PC-9 (cell line): ENCODE data around the gene METTL6. TPM values are rescaled to one million over a fixed set of nuclear protein-coding genes. Genes with fewer than 3 reads are reported as not detected.

Source experiments
- BruUV-seq: library from RNA; stranded (reverse); fragments of 400-500 nt; replicated peaks from 2 replicates; lab custom pipeline; 2021; lab: Mats Ljungman, UMichigan
- CTCF ChIA-PET: fragments of 300-600 bp; sonication (Branson Sonifier 250); formaldehyde crosslinking; loops from one replicate; lab custom pipeline; 2022; ENCODE audit warnings: antibody characterized with exemption; lab: Charles Lee
- POLR2A ChIA-PET: fragments of 300-600 bp; sonication (Branson Sonifier 250); formaldehyde crosslinking; loops from one replicate; lab custom pipeline; 2022; ENCODE audit warnings: antibody characterized with exemption; ENCODE audit not compliant: unreplicated experiment; lab: Charles Lee
- DNase-seq, 2 experiments: peaks; one replicate each; pipeline versions ENCODE4 v3.0.0 to v3.0.0-alpha.2; 2015 to 2022; ENCODE audit warnings: mixed read lengths in 1 of 2
- H2AFZ ChIP-seq: fragments of 200-600 bp; sonication (generic); 2 replicates; pipeline ENCODE4 v1.8.1; 2017; ENCODE audit warnings: antibody characterized with exemption
- H3F3A ChIP-seq: fragments of 200-600 bp; sonication (generic); 2 replicates; pipeline ENCODE4 v1.8.1; 2017; ENCODE audit warnings: antibody characterized with exemption, mild to moderate bottlenecking, low read depth; ENCODE audit not compliant: insufficient read depth
- H3K27ac ChIP-seq: fragments of 200-600 bp; sonication (generic); 2 replicates; pipeline ENCODE4 v1.6.1; 2016; ENCODE audit warnings: mixed run types
- H3K27me3 ChIP-seq: fragments of 200-600 bp; sonication (generic); 2 replicates; pipeline ENCODE4 v1.6.1; 2016; ENCODE audit warnings: low read depth, mixed run types; ENCODE audit not compliant: insufficient read depth
- H3K36me3 ChIP-seq: fragments of 200-600 bp; sonication (generic); 2 replicates; pipeline ENCODE4 v1.6.1; 2016; ENCODE audit warnings: low read depth, mixed run types
- H3K4me1 ChIP-seq: fragments of 200-600 bp; sonication (generic); replicated peaks from 2 replicates; pipeline ENCODE4 v1.6.1; 2016; ENCODE audit warnings: mixed run types; ENCODE audit not compliant: insufficient read depth
- H3K4me2 ChIP-seq: fragments of 200-600 bp; sonication (generic); 2 replicates; pipeline ENCODE4 v1.6.1; 2017; ENCODE audit warnings: mixed run types
- H3K4me3 ChIP-seq: fragments of 200-600 bp; sonication (generic); 2 replicates; pipeline ENCODE4 v1.6.1; 2016; ENCODE audit warnings: mixed run types
- H3K79me2 ChIP-seq: fragments of 200-600 bp; sonication (generic); 2 replicates; pipeline ENCODE4 v1.6.1; 2017; ENCODE audit warnings: low read depth, mixed run types
- H3K9me2 ChIP-seq: fragments of 200-600 bp; sonication (generic); 2 replicates; pipeline ENCODE4 v1.8.1; 2017; ENCODE audit warnings: mild to moderate bottlenecking; ENCODE audit not compliant: insufficient read depth
- H3K9me3 ChIP-seq: fragments of 200-600 bp; sonication (generic); 2 replicates; pipeline ENCODE4 v1.8.1; 2016; ENCODE audit warnings: low read depth; ENCODE audit not compliant: insufficient read depth
- H4K20me1 ChIP-seq: fragments of 200-600 bp; sonication (generic); 2 replicates; pipeline ENCODE4 v1.8.1; 2017; ENCODE audit not compliant: insufficient read depth
- CTCF ChIP-seq: fragments of 200-600 bp; sonication (generic); conservative IDR thresholded peaks from 2 replicates; pipeline ENCODE4 v1.6.1; 2017; ENCODE audit warnings: mixed run types, antibody characterized with exemption, mild to moderate bottlenecking, moderate library complexity
- EZH2 ChIP-seq: fragments of 200-600 bp; sonication (generic); IDR thresholded peaks from 2 replicates; pipeline ENCODE4 v1.8.0; 2017; ENCODE audit warnings: antibody characterized with exemption, low read depth
- intact Hi-C: fragments of 100-400 bp; cut with micrococcal nuclease; formaldehyde crosslinking; loops from one replicate; pipeline ENCODE4 v1.10.0; 2022; ENCODE audit not compliant: unreplicated experiment
- total RNA-seq: library from RNA; stranded (reverse); gene quantifications from 2 replicates; pipeline ENCODE4 v1.2.3, GENCODE V29; 2021

The METTL6 gene
- total RNA-seq, 1 experiment from 2014 or later: 17.2 TPM

- Histone ChIP-seq H3K27ac (no peak overlapping the region), H4K20me1 (no peaks in the 10 kb centered on the region), H3K4me1 (peaks cover 5% of the 10 kb centered on the region), H3K36me3 (no peaks in the 10 kb centered on the region), H3K4me3 (no peak overlapping the region), H2AFZ (no peak overlapping the region), H3K27me3 (no peaks in the 10 kb centered on the region), H3F3A (peaks cover 8% of the 10 kb centered on the region; the same call in 1 of the 2 replicates), H3K9me2 (no peaks in the 10 kb centered on the region), H3K79me2 (no peaks in the 10 kb centered on the region), H3K9me3 (no peaks in the 10 kb centered on the region), H3K4me2 (no peak overlapping the region)
- TF ChIP-seq CTCF (no peak), EZH2 (no peak)
- intact Hi-C loops: loop anchor here (5.0 kb wide), 1 partner anchor 63 kb away; no protein-coding TSS in a partner anchor
- CTCF ChIA-PET: interaction anchor here (0.6 kb wide), 1 partner anchor 14 kb away, joined by 3 read pairs; no protein-coding TSS in a partner anchor
- POLR2A ChIA-PET: no interaction called here
- no TSS peak for BruUV-seq
- DNase-seq: no peak
Measured at GRCh38 chr3:15375461-15376000, 51.8 kb downstream of the METTL6 start.

- H3F3A ChIP-seq: peaks cover 7% of the 10 kb centered on the region; the same call in 1 of the 2 replicates
- H3K9me2 ChIP-seq: no peaks in the 10 kb centered on the region
- POLR2A ChIA-PET: no interaction called here
- CTCF ChIA-PET: no interaction called here
- no peak overlapping the region for H3K27ac ChIP-seq
- H3K4me2 ChIP-seq: no peak overlapping the region
- TF ChIP-seq EZH2 (no peak), CTCF (no peak)
- intact Hi-C loops: no loop called here
- H2AFZ ChIP-seq: no peak overlapping the region
- no peaks in the 10 kb centered on the region for H3K27me3 ChIP-seq
- no peaks in the 10 kb centered on the region for H3K79me2 ChIP-seq
- no peaks in the 10 kb centered on the region; the same call in 1 of the 2 replicates for H3K9me3 ChIP-seq
- no TSS peak for BruUV-seq
- DNase-seq: no peak
- H3K4me1 ChIP-seq: peaks cover 3% of the 10 kb centered on the region
- H3K36me3 ChIP-seq: no peaks in the 10 kb centered on the region
- no peaks in the 10 kb centered on the region for H4K20me1 ChIP-seq
- no peak overlapping the region for H3K4me3 ChIP-seq
Measured at GRCh38 chr3:15372918-15373317, 54.4 kb downstream of the METTL6 start.

GRCh38 chr3:15368561-15369135 lies 58.7 kb downstream of the METTL6 start:
- intact Hi-C loops: no loop called here
- ChIA-PET CTCF (no interaction called here), POLR2A (no interaction called here)
- Histone ChIP-seq H3K4me1 (peaks cover 7% of the 10 kb centered on the region), H3K9me2 (no peaks in the 10 kb centered on the region), H3K79me2 (no peaks in the 10 kb centered on the region), H2AFZ (no peak overlapping the region), H3K9me3 (no peaks in the 10 kb centered on the region; the same call in 1 of the 2 replicates), H3K27ac (no peak overlapping the region), H3K36me3 (no peaks in the 10 kb centered on the region), H3F3A (no peaks in the 10 kb centered on the region), H4K20me1 (no peaks in the 10 kb centered on the region), H3K27me3 (no peaks in the 10 kb centered on the region), H3K4me3 (no peak overlapping the region), H3K4me2 (no peak overlapping the region)
- TF ChIP-seq CTCF (no peak), EZH2 (no peak)
- no TSS peak for BruUV-seq
- no peak for DNase-seq
